Neuron (in vitro differentiated cells): Measurements from ENCODE around the gene BAG1.

ENCODE experiments used
- H2AFZ ChIP-seq: one replicate; pipeline ENCODE4 v1.6.1; 2013; ENCODE audit warnings: low read depth, mild to moderate bottlenecking, inconsistent platforms, low read length, moderate library complexity
- H3K27me3 ChIP-seq: one replicate; pipeline ENCODE4 v1.6.1; 2013; ENCODE audit warnings: low read length; ENCODE audit not compliant: insufficient read depth
- H3K36me3 ChIP-seq: one replicate; pipeline ENCODE4 v1.6.1; 2013; ENCODE audit warnings: low read length; ENCODE audit not compliant: insufficient read depth
- H3K4me1 ChIP-seq: one replicate; pipeline ENCODE4 v1.6.1; 2013; ENCODE audit warnings: low read length; ENCODE audit not compliant: insufficient read depth
- H3K4me3 ChIP-seq: 2 replicates; pipeline ENCODE4 v1.5.1; 2013; ENCODE audit warnings: mild to moderate bottlenecking, low read length, moderate library complexity
- H3K9me3 ChIP-seq: one replicate; pipeline ENCODE4 v1.6.1; 2013; ENCODE audit warnings: low read length

The BAG1 gene

DNA sequence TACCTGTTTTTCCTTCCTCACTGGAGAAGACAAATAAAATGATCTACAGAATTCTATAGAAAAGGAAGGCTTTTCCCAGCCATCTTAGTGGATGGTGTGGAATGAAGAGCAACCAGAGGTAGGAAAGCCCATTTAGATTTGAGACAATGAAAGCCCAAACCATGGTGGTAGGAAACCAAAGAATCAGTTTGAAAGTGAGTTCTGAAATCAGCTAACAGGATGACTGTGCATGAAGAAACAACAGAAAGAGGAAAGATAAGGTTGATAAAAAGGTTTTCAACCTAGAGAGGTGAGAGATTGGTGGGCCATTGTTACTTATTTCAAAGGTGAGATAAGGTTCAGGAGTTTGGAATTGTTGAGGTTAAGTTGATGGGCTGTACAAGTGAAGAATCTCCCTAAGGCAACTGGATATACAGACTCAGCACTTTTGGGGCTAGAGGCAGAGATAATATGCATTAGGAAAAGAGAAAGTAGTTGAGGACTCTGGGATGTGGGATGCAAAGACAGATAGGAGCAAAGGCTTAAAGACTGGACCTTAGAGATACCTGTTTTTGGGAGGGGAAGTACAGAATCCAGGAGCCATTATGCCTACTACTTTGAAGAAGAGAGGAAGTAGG lies 2.8 kb upstream of the BAG1 start:
- Histone ChIP-seq H2AFZ (no peak overlapping the region), H3K27me3 (no peaks in the 10 kb centered on the region), H3K4me3 (no peak overlapping the region), H3K9me3 (no peaks in the 10 kb centered on the region), H3K36me3 (peaks cover 49% of the 10 kb centered on the region), H3K4me1 (peaks cover 7% of the 10 kb centered on the region)

- Histone ChIP-seq H3K9me3 (no peaks in the 10 kb centered on the region), H3K4me1 (peaks cover 7% of the 10 kb centered on the region), H2AFZ (no peak overlapping the region), H3K36me3 (peaks cover 50% of the 10 kb centered on the region), H3K4me3 (peak overlapping the region; percentile 74), H3K27me3 (no peaks in the 10 kb centered on the region)
These were observed 830 bp upstream of the BAG1 start for GRCh38 chr9:33265211-33265865.

DNA sequence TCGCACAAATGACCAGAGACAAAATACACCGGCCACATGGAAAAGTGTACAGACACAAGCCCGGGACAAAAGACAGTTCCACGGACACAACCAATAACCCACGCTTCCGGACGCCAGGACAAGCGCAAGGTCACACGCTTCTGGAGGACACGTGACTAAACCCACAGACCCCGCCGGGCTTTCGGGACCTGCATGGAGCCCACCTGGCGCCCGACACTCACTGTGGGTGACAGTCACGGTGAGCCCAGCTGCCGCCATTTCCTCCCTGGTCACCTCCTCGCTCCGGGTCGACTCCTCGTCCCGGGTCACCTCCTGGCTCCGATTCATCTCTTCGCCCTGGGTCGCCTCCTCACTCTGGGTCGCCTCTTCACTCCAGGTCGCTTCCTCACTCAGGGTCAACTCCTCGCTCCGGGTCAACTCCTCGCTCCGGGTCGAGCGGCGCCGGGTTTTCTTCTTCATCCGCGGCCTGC lies 470 bp downstream of the BAG1 start:
- Histone ChIP-seq H3K4me3 (peak overlapping the region; percentile 74), H3K9me3 (no peaks in the 10 kb centered on the region), H2AFZ (peak overlapping the region; percentile 88), H3K27me3 (no peaks in the 10 kb centered on the region), H3K4me1 (peaks cover 7% of the 10 kb centered on the region), H3K36me3 (peaks cover 51% of the 10 kb centered on the region)

DNA sequence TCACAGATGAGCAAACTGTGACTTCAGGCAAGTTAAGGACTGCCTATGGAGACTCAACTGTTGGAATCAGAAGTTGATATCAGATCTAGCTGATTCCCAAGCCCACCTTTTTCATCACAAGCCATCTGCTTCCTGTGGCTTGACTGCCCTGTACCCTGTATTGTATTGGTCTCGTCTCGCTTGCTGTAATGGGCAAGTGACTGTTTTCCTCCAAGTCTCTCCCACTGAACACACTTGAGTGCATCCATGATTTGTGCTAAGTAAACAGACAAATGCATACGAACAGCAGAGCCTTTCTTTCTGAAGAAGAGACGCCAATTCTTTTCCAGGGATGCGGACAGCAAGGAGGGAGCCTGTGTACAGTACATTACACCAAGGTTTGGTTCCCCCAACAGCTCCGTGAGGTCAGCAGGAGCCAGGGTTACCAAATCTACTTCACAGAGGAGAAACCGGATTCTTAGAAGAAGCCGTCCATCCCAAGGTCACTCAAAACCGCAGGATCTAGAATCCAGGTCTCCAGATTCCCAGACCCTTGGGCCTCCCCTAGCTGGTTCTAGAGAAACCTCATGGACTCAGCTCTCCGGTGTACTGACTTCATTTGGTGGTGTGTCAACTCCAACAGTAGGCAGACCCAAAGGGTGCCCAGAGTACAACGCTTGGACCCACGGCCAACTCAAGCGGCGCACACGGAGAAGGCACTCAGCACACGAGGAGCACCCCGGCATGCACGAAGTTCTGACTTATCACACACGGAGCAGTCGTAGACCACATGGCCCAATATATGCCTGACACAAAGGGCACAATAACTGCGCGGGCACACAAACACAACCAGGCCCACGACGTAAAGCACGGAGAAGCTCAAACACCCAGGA lies 1.1 kb downstream of the BAG1 start:
- H2AFZ ChIP-seq, result peak overlapping the region; percentile 88

DNA sequence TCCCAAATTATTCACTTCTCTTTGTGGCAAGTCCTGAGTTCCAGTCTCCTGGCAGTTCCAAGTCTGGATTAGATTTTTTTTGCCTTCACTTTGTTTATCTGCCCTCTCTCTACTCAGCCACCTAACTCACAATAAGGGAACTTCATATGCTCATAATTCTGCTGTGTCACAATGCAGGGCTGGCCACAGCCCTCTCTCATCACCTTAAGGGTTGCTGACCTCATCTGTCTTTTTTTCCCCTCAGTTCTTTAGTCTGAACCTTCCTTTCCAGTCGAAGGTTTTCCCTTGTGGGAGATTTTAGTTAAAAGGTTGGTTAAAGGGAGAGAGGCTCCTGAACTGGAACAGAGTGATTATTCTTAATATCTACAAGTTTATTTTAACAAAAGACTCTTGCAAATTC lies 4.1 kb downstream of the BAG1 start:
- no peaks in the 10 kb centered on the region for H3K9me3 ChIP-seq
- H3K36me3 ChIP-seq, result peaks cover 56% of the 10 kb centered on the region
- H3K4me3 ChIP-seq, result no peak overlapping the region
- H3K4me1 ChIP-seq, result peaks cover 2% of the 10 kb centered on the region
- no peak overlapping the region for H2AFZ ChIP-seq
- H3K27me3 ChIP-seq, result no peaks in the 10 kb centered on the region

More for the DNA sequence above, 1.1 kb downstream of the BAG1 start:
- Histone ChIP-seq H3K27me3 (no peaks in the 10 kb centered on the region), H3K9me3 (no peaks in the 10 kb centered on the region), H3K36me3 (peaks cover 53% of the 10 kb centered on the region), H3K4me3 (peak overlapping the region; percentile 74), H3K4me1 (peaks cover 7% of the 10 kb centered on the region)

DNA sequence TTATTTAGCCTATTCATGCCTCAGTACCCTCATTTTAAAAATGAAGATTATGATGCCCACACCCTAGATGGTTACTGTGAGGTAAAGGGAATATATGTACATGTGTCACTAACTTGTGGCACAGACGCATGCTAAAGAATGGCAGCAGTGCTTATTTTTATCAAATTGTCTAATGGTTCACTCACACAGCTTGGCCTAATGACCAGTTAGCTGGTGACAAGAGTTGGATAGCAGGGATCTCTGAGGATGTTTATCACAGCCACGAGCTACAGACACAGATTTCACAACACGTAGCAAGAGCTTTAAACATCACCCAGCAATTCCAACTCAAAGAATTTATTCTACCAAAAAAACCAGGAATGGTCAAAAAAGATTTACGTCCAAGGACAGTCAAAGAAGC lies 7.2 kb downstream of the BAG1 start:
- Histone ChIP-seq H3K27me3 (no peaks in the 10 kb centered on the region), H3K36me3 (peaks cover 80% of the 10 kb centered on the region), H3K9me3 (no peaks in the 10 kb centered on the region), H3K4me3 (no peak overlapping the region), H3K4me1 (no peaks in the 10 kb centered on the region), H2AFZ (no peak overlapping the region)

DNA sequence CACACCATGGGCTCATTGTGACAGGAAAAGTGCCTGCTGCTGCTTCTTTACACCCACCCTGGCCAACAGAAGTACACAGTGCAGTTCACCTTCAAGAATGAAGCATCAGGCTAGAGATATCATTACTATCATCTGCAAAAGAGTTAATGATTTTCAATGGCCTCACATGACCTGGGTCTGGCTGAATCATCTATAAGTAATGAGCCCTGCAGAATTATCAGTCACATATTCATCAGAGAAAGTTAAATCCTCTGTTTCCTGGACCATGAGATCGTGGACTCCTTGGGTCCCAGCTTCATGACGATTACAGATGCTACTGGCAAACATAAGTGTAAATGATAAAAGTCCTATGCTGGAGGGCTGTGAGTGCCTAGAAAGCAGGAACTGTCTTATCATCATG lies 8.3 kb downstream of the BAG1 start:
- Histone ChIP-seq H3K9me3 (no peaks in the 10 kb centered on the region), H2AFZ (no peak overlapping the region), H3K4me3 (no peak overlapping the region), H3K4me1 (no peaks in the 10 kb centered on the region), H3K36me3 (peaks cover 71% of the 10 kb centered on the region), H3K27me3 (no peaks in the 10 kb centered on the region)

GRCh38 chr9:33255471-33255870 lies 9.0 kb downstream of the BAG1 start:
- Histone ChIP-seq H2AFZ (no peak overlapping the region), H3K36me3 (peaks cover 64% of the 10 kb centered on the region), H3K4me1 (no peaks in the 10 kb centered on the region), H3K4me3 (no peak overlapping the region), H3K27me3 (no peaks in the 10 kb centered on the region), H3K9me3 (no peaks in the 10 kb centered on the region)

- Histone ChIP-seq H3K4me3 (no peak overlapping the region), H3K9me3 (no peaks in the 10 kb centered on the region), H3K36me3 (peaks cover 60% of the 10 kb centered on the region), H2AFZ (no peak overlapping the region), H3K27me3 (no peaks in the 10 kb centered on the region), H3K4me1 (no peaks in the 10 kb centered on the region)
These were observed 9.5 kb downstream of the BAG1 start for GRCh38 chr9:33255014-33255413.

DNA sequence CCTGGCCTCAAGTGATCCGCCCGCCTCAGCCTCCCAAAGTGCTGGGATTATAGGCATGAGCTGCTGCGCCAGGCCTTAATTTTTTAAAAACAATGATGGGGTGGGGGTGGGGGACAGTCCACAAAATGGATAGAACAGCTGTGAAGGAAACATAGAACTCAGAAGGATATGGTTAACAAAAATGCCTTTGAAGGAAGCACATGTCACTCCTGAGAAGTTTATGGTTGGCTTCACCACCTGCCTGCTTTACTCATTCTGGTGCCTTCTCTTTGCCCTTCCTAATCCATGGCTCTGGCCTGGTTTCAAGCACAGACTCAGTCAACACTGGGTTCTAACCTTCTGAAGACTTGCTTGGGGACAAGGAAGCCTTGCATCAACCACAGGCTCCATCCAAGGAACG lies 10.3 kb downstream of the BAG1 start:
- no peaks in the 10 kb centered on the region for H3K9me3 ChIP-seq
- peaks cover 56% of the 10 kb centered on the region for H3K36me3 ChIP-seq
- no peaks in the 10 kb centered on the region for H3K27me3 ChIP-seq
- H2AFZ ChIP-seq, result no peak overlapping the region
- H3K4me1 ChIP-seq, result no peaks in the 10 kb centered on the region
- H3K4me3 ChIP-seq, result no peak overlapping the region

GRCh38 chr9:33250458-33250995 lies 14.0 kb downstream of the BAG1 start:
- Histone ChIP-seq H2AFZ (no peak overlapping the region), H3K9me3 (no peaks in the 10 kb centered on the region), H3K4me1 (no peaks in the 10 kb centered on the region), H3K4me3 (no peak overlapping the region), H3K27me3 (no peaks in the 10 kb centered on the region), H3K36me3 (peaks cover 34% of the 10 kb centered on the region)

GRCh38 chr9:33249983-33250382 lies 14.5 kb downstream of the BAG1 start:
- H3K4me1 ChIP-seq, result no peaks in the 10 kb centered on the region

DNA sequence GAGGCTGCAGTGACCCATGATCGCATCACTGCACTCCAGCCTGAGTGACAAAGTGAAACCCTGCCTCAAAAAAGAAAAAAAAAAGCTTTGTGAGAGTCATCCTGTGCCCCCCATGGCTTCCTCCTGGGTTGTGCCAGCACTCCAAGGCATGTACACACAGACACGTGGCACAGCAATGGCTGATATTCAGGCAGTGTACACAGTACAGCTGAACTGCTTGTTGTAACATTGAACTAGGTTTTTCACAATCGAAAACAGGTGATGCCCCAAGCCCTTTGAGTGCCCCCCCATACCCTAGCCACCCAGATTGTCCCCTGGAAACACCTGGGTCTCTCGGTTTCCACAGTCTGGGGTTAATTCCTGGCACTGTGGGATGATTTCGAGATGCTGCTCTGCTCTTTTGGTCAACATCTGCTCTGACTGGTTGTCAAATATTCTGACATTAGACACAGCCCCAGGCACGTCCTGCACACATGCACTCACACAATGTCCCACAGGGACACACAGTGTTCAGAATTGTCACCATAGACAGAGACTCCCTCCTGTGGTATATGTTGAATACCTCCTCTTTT lies 15.3 kb downstream of the BAG1 start:
- Histone ChIP-seq H3K9me3 (no peaks in the 10 kb centered on the region), H2AFZ (no peak overlapping the region), H3K4me3 (no peak overlapping the region), H3K4me1 (no peaks in the 10 kb centered on the region), H3K36me3 (peaks cover 21% of the 10 kb centered on the region), H3K27me3 (no peaks in the 10 kb centered on the region)

More at GRCh38 chr9:33249983-33250382, 14.5 kb downstream of the BAG1 start:
- Histone ChIP-seq H3K27me3 (no peaks in the 10 kb centered on the region), H3K9me3 (no peaks in the 10 kb centered on the region), H3K36me3 (peaks cover 29% of the 10 kb centered on the region), H3K4me3 (no peak overlapping the region), H2AFZ (no peak overlapping the region)
